HG03135 (cell line): ENCODE data around the gene GPBP1.
"Not testable (repeated sequence)": the region's sequence is repeated elsewhere in the genome, so short reads cannot be mapped to it uniquely, and the experiment has no call there.

Experiments
- ATAC-seq: cut with Tn5 transposase; IDR thresholded peaks from one replicate; pipeline ENCODE4 v1.9.1; 2021; ENCODE audit warnings: mild to moderate bottlenecking, moderate library complexity; ENCODE audit not compliant: unreplicated experiment

Gene GPBP1

GRCh38 chr5:57276353-57276752, 102.5 kb downstream of the GPBP1 start:
- no peak for ATAC-seq

- no peak for ATAC-seq
Observed at GRCh38 chr5:57277085-57277484, 103.2 kb downstream of the GPBP1 start.

- ATAC-seq: no peak
Observed at GRCh38 chr5:57280853-57281252, 107.0 kb downstream of the GPBP1 start.

DNA sequence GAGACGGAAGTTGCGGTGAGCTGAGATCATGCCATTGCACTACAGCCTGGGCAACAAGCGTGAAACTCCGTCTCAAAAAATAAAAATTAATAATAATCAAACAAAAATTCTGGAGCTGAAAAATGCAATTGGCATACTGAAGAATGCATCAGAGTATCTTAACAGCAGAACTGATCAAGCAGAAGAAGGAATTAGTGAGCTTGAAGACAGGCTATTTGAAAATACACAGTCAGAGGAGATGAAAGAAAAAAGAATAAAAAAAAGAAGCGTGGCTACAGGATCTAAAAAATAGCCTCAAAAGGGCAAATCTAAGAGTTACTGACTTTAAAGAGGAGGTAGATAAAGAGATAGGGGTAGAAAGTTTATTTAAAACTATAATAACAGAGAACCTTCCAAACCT, 111.2 kb downstream of the GPBP1 start:
- ATAC-seq: not testable (repeated sequence)

DNA sequence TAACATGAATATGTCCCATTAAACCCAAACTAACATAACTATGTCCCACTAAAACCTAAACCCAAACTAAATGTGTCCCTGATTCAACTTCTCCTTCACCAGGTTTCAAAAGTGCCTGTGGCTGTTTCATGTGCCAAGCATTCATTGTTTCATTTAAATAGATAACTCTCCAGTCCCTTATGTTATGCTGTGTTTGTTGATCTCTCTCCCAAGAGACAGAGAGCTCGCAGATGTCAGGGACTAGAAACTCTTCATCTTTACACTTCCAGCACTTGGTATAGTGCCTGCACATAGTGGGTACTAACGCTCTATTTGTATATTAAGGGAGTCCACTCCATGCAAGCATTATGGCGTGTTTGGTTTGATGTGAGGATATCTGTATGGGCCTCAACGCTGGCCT, 118.0 kb downstream of the GPBP1 start:
- no peak for ATAC-seq

- ATAC-seq: no peak
Observed at GRCh38 chr5:57292336-57292735, 118.5 kb downstream of the GPBP1 start.

- ATAC-seq: no peak
Observed at GRCh38 chr5:57298295-57298984, 124.6 kb downstream of the GPBP1 start.

GRCh38 chr5:57298985-57299491, 125.2 kb downstream of the GPBP1 start:
- ATAC-seq: no peak

DNA sequence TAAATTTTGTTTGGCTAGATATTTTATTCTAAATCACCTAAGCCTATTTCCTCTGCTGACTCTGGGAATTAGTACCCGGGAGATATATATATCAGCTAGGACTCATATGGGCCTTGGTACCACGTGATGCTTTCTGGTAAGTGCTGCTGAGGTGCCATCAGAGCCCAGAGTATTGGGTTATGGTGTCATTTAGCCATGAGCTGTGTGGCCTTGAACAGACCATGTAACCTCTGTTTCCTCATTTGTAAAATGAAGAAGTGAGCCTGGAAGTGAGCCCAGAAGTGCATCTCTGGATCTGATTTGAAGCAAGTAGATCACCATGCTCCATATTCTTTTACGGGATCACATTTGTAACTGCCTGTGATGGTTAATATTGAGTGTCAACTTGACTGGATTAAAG, 126.1 kb downstream of the GPBP1 start:
- ATAC-seq: no peak

- ATAC-seq: no peak
Observed at GRCh38 chr5:57302164-57302563, 128.3 kb downstream of the GPBP1 start.

GRCh38 chr5:57302643-57303042, 128.8 kb downstream of the GPBP1 start:
- no peak for ATAC-seq

DNA sequence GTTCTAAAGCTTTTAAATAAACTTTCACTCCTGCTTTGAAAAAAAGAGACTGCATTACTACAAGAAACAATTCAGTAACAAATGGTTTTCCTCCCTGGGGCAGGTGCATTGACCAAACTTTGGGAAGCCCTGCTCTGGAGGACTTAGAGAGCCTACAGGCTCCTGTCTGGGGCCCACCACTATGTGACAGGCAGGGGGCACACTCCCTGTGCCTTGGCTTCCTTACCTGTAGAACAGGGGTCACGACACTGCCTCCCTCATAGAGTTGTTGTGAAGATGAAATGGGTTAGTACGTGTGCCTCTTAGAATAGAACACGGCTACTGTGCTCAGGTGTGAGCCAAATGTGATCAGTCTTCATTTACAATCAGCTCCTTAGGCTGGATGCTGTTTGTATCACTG, 130.1 kb downstream of the GPBP1 start:
- no peak for ATAC-seq

DNA sequence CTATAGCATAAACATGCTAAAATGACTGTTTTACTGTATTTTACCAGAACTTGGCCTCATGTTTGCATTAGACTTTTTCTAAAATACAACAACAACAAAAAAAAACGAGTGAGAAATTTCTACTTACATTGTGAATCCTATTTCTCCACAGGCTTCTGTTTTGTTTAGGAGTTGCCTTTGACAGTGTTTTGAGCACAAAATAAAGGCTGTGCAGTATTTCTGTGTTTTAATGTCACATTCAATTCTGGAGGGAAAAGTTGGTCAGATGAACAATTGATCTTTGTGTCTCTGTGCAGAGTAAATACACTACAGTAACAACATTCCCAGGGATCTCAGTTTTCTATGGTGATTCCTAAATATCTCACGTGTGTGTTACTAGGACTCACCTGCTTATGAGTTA, 131.1 kb downstream of the GPBP1 start:
- ATAC-seq: no peak

DNA sequence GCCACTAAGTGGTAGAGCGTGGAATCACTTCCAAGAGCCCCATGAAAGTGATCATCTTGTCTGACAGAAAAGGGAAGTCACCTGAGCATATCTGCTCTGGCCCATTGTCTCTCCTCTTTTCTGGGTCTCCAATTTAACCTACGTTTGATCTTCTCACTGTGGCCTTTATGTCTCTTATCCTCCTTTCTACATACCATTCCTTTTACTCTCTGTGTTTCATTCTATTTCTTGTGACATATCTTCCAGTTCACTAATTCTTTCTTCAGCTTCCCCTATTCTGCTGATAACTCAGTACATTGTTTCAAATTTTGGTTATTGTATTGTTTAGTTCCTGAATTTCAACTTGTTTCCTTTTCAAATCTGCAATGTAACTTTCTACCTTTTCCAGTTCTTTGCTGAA, 132.5 kb downstream of the GPBP1 start:
- ATAC-seq: no peak

DNA sequence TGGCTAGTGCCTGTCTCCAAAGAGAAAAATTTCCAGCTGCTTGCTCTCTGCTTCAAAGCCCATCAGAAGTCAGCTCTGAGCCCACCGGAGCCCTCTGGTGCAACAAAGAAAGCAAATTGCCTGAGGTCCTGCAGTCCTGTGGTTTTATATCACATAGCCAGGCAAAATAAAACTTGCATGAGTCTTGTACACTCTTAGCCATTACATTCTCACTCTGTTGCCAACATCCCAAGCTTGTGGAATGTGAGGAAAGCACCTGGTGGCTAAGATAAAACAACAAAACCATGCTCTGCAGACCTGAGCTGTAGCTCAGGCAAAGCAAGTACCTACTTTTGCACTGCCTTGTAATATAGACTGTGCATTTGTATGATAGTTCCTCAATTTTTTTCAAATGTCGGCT, 133.7 kb downstream of the GPBP1 start:
- no peak for ATAC-seq

DNA sequence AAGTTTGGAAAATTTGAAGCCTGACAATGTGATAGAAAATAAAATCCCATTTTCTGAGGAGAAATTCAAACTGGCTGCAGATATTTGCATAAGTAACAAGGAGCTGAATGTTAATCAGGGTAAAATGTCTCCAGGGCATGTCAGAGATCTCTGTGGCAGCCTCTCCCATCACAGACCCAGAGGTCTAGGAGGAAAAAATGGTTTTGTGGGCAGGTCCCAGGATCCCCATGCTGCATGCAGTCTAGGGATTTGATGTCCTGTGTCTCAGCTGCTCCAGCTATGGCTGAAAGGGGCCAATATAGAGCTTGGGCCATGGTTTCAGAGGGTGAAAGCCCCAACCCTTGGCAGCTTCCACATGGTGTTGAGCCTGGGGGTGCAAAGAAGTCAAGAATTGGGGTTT, 135.2 kb downstream of the GPBP1 start:
- not testable (repeated sequence) for ATAC-seq

DNA sequence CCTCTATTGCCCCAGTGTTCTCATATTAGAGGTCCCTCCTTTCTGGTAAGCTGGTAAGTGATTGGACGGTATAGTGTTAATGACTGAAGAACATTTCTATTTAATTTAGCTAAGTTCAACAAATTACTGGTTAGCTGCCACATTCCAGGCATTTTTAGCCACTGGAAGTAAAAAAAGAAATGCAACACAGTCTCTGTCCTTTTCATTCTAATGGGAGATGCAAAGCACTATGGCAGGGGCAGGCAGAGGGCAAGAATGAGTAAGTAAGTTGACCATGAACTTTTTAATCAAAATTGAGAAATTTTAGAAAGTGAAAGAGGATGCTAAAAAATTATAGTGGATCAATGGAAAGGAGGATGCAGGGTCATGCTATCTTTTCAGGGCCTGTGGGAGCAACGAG, 137.4 kb downstream of the GPBP1 start:
- ATAC-seq: no peak

- ATAC-seq: no peak
Observed at GRCh38 chr5:57311921-57312735, 138.3 kb downstream of the GPBP1 start.

DNA sequence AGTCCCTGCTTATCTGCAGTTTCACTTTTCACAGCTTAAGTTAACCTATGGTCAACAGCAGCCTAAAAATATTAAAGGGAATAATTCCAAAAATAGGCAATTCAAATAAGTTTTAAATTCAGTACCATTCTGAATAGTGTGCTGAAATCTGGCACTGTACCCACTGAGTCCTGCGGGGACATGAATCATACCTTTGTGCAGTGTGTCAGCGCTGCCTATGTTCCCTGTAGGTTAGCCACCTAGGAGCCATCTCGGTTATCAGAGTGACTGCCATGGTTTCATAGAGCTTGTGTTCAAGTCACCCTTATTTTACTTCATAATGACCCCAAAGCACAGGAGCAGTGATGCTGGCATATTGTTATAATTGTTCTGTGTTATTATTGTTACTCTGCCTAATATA, 139.9 kb downstream of the GPBP1 start:
- ATAC-seq: no peak
